Panc1 (cell line): Measurements from ENCODE around the gene PRR15.

Source experiments
- CTCF ChIP-seq: fragments of 450-650 bp; IDR thresholded peaks from 2 replicates; pipeline ENCODE4 v1.5.1; 2017; ENCODE audit warnings: mild to moderate bottlenecking
- POLR2AphosphoS5 ChIP-seq: IDR thresholded peaks from 2 replicates; pipeline ENCODE4 v1.6.1; 2012; ENCODE audit warnings: mild to moderate bottlenecking, low read depth, low read length, moderate library complexity
- TF ChIP-seq, protein P1 (sequence below), 2 experiments: IDR thresholded peaks; 2 replicates each; pipeline ENCODE4 v1.6.1; 2011 to 2012; ENCODE audit warnings: low read depth in 2 of 2, control low read depth in 1 of 2, low read length in 1 of 2, mild to moderate bottlenecking in 1 of 2, moderate library complexity in 1 of 2; ENCODE audit not compliant: insufficient read depth in 1 of 2

DNA sequence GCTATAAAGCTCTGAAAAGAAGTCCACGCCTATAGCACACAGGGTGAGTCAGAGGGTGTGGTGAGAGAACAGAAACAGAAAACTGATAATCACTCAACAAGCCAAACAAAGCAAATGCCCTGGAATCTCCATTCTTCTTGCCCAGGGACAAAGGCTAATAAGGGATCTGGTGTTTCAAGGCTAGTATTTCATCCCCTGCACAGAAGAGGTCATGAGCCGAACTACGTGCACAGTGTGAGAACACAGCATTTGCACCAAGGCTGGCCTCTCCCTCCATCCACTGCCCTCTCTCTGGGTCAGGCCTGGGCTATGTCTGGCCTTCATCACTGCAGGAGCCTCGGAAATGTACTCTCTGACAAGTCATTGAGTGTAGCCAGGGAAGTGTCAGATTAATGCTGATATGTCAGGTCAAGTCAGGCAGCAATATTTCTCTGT is 42.7 kb downstream of the PRR15 start:
- no peak for TF ChIP-seq CTCF
- no peak for TF ChIP-seq POLR2AphosphoS5
- TF ChIP-seq, protein P1, sequence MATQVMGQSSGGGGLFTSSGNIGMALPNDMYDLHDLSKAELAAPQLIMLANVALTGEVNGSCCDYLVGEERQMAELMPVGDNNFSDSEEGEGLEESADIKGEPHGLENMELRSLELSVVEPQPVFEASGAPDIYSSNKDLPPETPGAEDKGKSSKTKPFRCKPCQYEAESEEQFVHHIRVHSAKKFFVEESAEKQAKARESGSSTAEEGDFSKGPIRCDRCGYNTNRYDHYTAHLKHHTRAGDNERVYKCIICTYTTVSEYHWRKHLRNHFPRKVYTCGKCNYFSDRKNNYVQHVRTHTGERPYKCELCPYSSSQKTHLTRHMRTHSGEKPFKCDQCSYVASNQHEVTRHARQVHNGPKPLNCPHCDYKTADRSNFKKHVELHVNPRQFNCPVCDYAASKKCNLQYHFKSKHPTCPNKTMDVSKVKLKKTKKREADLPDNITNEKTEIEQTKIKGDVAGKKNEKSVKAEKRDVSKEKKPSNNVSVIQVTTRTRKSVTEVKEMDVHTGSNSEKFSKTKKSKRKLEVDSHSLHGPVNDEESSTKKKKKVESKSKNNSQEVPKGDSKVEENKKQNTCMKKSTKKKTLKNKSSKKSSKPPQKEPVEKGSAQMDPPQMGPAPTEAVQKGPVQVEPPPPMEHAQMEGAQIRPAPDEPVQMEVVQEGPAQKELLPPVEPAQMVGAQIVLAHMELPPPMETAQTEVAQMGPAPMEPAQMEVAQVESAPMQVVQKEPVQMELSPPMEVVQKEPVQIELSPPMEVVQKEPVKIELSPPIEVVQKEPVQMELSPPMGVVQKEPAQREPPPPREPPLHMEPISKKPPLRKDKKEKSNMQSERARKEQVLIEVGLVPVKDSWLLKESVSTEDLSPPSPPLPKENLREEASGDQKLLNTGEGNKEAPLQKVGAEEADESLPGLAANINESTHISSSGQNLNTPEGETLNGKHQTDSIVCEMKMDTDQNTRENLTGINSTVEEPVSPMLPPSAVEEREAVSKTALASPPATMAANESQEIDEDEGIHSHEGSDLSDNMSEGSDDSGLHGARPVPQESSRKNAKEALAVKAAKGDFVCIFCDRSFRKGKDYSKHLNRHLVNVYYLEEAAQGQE (IDR thresholded peaks at IDR 0.05; ENCODE audit: insufficient read depth in 1 of 2, low read depth in 2 of 2, low read length in 1 of 2), result no peak
